ENCODE measurements around the gene PRR12.
A peak's percentile ranks its signal among the peaks of the same experiment; 100 is the strongest.

- peak; percentile 80 for TF ChIP-seq POLR2A (IDR thresholded peaks at IDR 0.05; ENCODE audit: extremely low read depth, insufficient read length)
- TF ChIP-seq, protein P1, sequence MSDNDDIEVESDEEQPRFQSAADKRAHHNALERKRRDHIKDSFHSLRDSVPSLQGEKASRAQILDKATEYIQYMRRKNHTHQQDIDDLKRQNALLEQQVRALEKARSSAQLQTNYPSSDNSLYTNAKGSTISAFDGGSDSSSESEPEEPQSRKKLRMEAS (IDR thresholded peaks at IDR 0.05; ENCODE audit: low read depth, low read length) = peak; percentile 53
These were observed 74.6 kb downstream of the PRR12 start, which contains the start of the genes BCL2L12 and IRF3 for GRCh38 chr19:49665351-49666119.
